Lung microvascular endothelial cell (primary cell): ENCODE data around the gene MCF2L. TPM values are rescaled to one million over a fixed set of nuclear protein-coding genes. Genes with fewer than 3 reads are reported as not detected.

Source experiments
- DNase-seq, 2 donors: peaks; one replicate each; pipeline versions ENCODE4 v3.0.0 to v3.0.0-alpha.2; 2010; ENCODE audit warnings: low read depth in 2 of 2
- total RNA-seq: library from RNA; depleted of rRNA; stranded (reverse); fragments of >200 nt; gene quantifications from 2 replicates; pipeline ENCODE4 v1.2.1, GENCODE V29; 2014

The MCF2L gene
- total RNA-seq, 1 donor from 2014 or later: 10.9 TPM

- peak in 1 of 2 donors; percentile 26 for DNase-seq
These were observed 154.5 kb downstream of the MCF2L start for GRCh38 chr13:113123226-113124201.

- DNase-seq: no peak
These were observed 155.4 kb downstream of the MCF2L start for GRCh38 chr13:113124211-113124970.

GRCh38 chr13:113125506-113126264, 156.7 kb downstream of the MCF2L start:
- DNase-seq: no peak

- DNase-seq: no peak
These were observed 157.5 kb downstream of the MCF2L start for GRCh38 chr13:113126265-113127150.

GRCh38 chr13:113129480-113129879, 160.5 kb downstream of the MCF2L start:
- DNase-seq: no peak

- DNase-seq: no peak
These were observed 161.1 kb downstream of the MCF2L start for GRCh38 chr13:113129921-113130750.

- DNase-seq: no peak
These were observed 166.3 kb downstream of the MCF2L start for GRCh38 chr13:113135281-113135760.

- no peak for DNase-seq
These were observed 168.8 kb downstream of the MCF2L start for GRCh38 chr13:113137691-113138298.

- DNase-seq: peak in 1 of 2 donors; percentile 58
These were observed 170.0 kb downstream of the MCF2L start for GRCh38 chr13:113138792-113139551.

- no peak for DNase-seq
These were observed 170.6 kb downstream of the MCF2L start for GRCh38 chr13:113139577-113139976.

- DNase-seq: no peak
These were observed 171.9 kb downstream of the MCF2L start for GRCh38 chr13:113140677-113141600.

- no peak for DNase-seq
These were observed 172.6 kb downstream of the MCF2L start for GRCh38 chr13:113141601-113141970.

- DNase-seq: no peak
These were observed 173.9 kb downstream of the MCF2L start for GRCh38 chr13:113142876-113143275.

GRCh38 chr13:113143466-113144254, 174.6 kb downstream of the MCF2L start:
- DNase-seq: no peak

- no peak for DNase-seq
These were observed 175.2 kb downstream of the MCF2L start for GRCh38 chr13:113144255-113144629.

- no peak for DNase-seq
These were observed 176.5 kb downstream of the MCF2L start for GRCh38 chr13:113145496-113145895.
